Measurements from ENCODE around the gene CXXC5.

Gene CXXC5

GRCh38 chr5:139692148-139692547, 44.0 kb downstream of the CXXC5 start:
- TF ChIP-seq CTCF (IDR thresholded peaks at IDR 0.05; ENCODE audit: borderline replicate concordance, insufficient read depth, low read depth, low read length) = no peak
- H3K4me3 ChIP-seq (ENCODE audit: low read depth, low read length) = no peak overlapping the region

GRCh38 chr5:139692679-139693308, 44.6 kb downstream of the CXXC5 start:
- no peak overlapping the region for H3K4me3 ChIP-seq (ENCODE audit: low read depth, low read length)
- no peak for TF ChIP-seq CTCF (IDR thresholded peaks at IDR 0.05; ENCODE audit: borderline replicate concordance, insufficient read depth, low read depth, low read length)

- no peak overlapping the region for H3K4me3 ChIP-seq (ENCODE audit: low read depth, low read length)
- no peak for TF ChIP-seq CTCF (IDR thresholded peaks at IDR 0.05; ENCODE audit: borderline replicate concordance, insufficient read depth, low read depth, low read length)
Observed at GRCh38 chr5:139693676-139694364, 45.7 kb downstream of the CXXC5 start.

DNA sequence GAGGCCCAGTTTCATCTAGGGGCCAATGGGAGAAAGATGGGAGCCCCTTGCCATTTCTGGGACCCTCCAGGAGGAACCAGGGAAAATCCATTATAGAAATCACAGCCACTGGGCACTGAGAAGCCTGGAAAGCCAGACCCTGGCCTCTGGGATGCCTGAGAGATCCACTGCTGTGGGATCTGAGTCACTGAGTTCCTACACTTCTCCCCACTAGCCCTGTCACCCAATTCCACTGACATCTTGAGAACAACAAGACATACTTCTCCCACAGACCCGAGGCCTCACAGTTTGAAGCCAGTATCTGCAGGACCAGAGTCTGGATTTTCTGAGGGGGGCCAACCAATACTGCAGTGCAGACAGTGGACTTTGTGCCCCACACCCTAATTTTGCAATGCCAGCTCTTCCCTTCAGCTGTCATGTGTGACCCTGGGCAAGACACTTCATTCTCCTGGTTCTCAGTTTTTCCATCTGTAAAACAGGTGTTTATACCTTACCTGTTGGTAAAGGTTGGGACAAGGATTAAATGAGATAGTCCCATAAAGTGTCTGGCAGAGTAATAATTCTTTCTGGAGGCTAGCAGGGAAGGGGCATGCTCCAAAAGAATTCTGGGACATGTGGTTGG, 46.5 kb downstream of the CXXC5 start:
- no peak for TF ChIP-seq CTCF (IDR thresholded peaks at IDR 0.05; ENCODE audit: borderline replicate concordance, insufficient read depth, low read depth, low read length)
- H3K4me3 ChIP-seq (ENCODE audit: low read depth, low read length) = no peak overlapping the region

GRCh38 chr5:139695178-139695573, 47.0 kb downstream of the CXXC5 start:
- TF ChIP-seq CTCF (IDR thresholded peaks at IDR 0.05; ENCODE audit: borderline replicate concordance, insufficient read depth, low read depth, low read length) = no peak
- no peak overlapping the region for H3K4me3 ChIP-seq (ENCODE audit: low read depth, low read length)

DNA sequence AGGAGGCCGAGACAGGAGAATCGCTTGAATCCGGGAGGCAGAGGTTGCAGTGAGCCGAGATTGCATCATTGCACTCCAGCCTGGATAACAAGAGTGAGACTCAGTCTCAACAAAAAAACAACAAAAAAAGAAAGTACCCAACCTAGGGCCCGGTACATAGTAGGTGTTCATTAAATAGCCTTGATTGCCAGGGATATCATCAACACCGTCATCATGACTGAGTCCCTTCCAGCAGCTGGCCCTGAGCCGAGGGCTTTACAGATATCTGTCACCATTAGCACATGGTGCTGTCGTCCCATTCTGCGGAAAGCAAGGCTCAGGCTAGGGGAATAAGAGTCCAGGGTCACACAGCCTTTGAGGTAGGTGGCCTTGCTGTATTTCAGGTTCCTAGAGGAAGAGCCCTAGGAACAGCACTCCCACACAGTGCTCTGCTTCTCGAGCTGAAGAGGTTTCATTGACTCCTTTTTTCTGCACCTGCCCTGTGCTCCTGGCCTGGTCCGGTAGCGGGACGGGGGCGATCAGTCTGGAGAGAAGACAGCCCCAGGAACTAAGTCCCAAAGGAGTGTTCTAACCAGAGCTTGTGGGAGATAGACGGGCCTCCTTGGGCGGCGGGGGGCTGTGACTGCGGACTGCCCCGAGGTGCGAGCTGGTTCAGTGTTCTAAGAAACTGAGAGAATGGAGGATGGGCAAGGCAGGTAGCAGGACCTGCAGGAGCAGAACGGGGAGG, 48.2 kb downstream of the CXXC5 start:
- H3K4me3 ChIP-seq (ENCODE audit: low read depth, low read length) = no peak overlapping the region

More for the DNA sequence above, 48.2 kb downstream of the CXXC5 start:
- TF ChIP-seq CTCF (IDR thresholded peaks at IDR 0.05; ENCODE audit: borderline replicate concordance, insufficient read depth, low read depth, low read length) = no peak
